Mammary epithelial cell (primary cell): Measurements from ENCODE around the gene SUN2.
A peak's percentile ranks its signal among the peaks of the same experiment; 100 is the strongest.

Source experiments
- EZH2 ChIP-seq: IDR thresholded peaks from 2 replicates; pipeline ENCODE4 v1.6.1; 2012; ENCODE audit warnings: low read length, inconsistent platforms, borderline replicate concordance
- TF ChIP-seq, protein P1 (sequence below), 2 donors: IDR thresholded peaks in 1 of 2; conservative IDR thresholded peaks in 1 of 2; 2 replicates each; pipeline ENCODE4 v1.5.1; 2011 to 2012; ENCODE audit warnings: inconsistent platforms in 2 of 2, low read length in 2 of 2, mild to moderate bottlenecking in 2 of 2, control low read depth in 1 of 2, low read depth in 1 of 2; ENCODE audit not compliant: insufficient read depth in 1 of 2; ENCODE audit errors: extremely low read depth in 1 of 2

DNA sequence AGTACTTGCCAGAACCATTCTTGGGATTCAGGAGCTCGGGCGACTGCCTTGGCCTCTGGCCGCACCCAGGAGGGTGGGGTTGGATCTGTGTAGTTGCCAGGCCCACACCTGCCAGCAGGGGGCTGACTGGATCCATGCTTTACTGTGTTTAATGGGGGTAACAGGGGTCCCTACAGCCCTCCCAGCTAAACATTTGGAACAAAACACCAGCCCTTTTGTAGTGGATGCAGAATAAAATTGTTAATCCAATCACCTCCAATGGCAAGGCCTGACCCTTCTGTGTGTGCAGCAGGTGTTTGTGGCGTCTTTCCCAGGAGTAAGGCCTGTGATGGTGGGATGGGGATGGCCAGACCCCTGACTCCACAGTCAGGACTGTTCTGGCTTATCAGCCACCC lies 22.5 kb downstream of the SUN2 start:
- TF ChIP-seq, protein P1, sequence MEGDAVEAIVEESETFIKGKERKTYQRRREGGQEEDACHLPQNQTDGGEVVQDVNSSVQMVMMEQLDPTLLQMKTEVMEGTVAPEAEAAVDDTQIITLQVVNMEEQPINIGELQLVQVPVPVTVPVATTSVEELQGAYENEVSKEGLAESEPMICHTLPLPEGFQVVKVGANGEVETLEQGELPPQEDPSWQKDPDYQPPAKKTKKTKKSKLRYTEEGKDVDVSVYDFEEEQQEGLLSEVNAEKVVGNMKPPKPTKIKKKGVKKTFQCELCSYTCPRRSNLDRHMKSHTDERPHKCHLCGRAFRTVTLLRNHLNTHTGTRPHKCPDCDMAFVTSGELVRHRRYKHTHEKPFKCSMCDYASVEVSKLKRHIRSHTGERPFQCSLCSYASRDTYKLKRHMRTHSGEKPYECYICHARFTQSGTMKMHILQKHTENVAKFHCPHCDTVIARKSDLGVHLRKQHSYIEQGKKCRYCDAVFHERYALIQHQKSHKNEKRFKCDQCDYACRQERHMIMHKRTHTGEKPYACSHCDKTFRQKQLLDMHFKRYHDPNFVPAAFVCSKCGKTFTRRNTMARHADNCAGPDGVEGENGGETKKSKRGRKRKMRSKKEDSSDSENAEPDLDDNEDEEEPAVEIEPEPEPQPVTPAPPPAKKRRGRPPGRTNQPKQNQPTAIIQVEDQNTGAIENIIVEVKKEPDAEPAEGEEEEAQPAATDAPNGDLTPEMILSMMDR (conservative IDR thresholded peaks at IDR 0.05 in 1 of 2, IDR thresholded peaks at IDR 0.05 in 1 of 2; ENCODE audit: extremely low read depth in 1 of 2, insufficient read depth in 1 of 2, low read depth in 1 of 2, low read length in 2 of 2), result peak; percentile 63 to 87
- no peak for TF ChIP-seq EZH2
